ENCODE measurements around the gene KRT23. TPM values are rescaled to one million over a fixed set of nuclear protein-coding genes. Genes with fewer than 3 reads are reported as not detected.

KRT23 gene
- total and polyA plus RNA-seq, 2 of the 13 experiments (the other 11 are each of a cell fraction or from before 2014, with no cell fraction given): 24.7 to 51.1 TPM

DNA sequence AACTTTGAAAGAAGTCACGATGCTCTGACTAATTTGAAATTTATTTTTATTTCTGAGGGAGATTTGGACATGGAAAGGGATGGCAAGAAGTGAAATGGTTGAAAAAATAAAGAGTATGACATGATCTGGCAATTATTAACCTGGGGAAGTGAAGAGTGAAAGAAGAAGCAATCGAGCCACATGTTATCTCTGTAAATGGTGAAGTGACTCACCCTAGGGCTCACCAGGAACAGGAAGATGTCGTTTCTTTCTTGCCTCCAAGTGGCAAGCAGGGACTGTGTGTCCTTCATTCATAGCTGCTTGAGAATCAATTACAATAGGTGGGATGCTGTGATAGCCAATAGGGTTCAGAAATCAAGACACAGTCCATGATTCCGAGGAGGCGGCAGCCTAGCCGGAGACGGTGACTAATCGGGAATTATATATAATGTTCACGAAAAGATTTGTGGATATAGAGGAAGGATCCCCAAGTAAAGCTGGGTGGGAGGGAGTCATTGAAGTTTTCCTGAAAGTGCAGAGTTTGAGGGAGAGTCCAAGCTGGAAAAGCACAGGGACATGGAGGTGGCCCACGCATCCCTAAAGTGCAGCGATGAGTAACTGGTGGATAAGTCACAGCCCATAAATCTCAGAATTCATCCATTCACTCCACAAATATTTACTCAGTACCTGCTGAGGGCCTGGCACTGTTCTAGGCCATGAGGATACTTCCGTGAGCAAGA is 34.2 kb downstream of the KRT23 start (continued):
- TF ChIP-seq ZBTB4 (CRISPR knock-in tag; IDR thresholded peaks at IDR 0.05; ENCODE audit: borderline replicate concordance): no peak
- TF ChIP-seq ZNF282 (IDR thresholded peaks at IDR 0.05; ENCODE audit: partially characterized antibody): no peak
- TF ChIP-seq ZNF687 (CRISPR knock-in tag; IDR thresholded peaks at IDR 0.05): no peak
- TF ChIP-seq SNRNP70 (IDR thresholded peaks at IDR 0.05; ENCODE audit: low read depth, low read length): no peak
- TF ChIP-seq, protein P1, sequence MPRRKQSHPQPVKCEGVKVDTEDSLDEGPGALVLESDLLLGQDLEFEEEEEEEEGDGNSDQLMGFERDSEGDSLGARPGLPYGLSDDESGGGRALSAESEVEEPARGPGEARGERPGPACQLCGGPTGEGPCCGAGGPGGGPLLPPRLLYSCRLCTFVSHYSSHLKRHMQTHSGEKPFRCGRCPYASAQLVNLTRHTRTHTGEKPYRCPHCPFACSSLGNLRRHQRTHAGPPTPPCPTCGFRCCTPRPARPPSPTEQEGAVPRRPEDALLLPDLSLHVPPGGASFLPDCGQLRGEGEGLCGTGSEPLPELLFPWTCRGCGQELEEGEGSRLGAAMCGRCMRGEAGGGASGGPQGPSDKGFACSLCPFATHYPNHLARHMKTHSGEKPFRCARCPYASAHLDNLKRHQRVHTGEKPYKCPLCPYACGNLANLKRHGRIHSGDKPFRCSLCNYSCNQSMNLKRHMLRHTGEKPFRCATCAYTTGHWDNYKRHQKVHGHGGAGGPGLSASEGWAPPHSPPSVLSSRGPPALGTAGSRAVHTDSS (CRISPR knock-in tag; conservative IDR thresholded peaks at IDR 0.05): no peak
- no peak for TF ChIP-seq CAMTA2 (CRISPR knock-in tag; IDR thresholded peaks at IDR 0.05; ENCODE audit: borderline replicate concordance)
- TF ChIP-seq, protein P2, sequence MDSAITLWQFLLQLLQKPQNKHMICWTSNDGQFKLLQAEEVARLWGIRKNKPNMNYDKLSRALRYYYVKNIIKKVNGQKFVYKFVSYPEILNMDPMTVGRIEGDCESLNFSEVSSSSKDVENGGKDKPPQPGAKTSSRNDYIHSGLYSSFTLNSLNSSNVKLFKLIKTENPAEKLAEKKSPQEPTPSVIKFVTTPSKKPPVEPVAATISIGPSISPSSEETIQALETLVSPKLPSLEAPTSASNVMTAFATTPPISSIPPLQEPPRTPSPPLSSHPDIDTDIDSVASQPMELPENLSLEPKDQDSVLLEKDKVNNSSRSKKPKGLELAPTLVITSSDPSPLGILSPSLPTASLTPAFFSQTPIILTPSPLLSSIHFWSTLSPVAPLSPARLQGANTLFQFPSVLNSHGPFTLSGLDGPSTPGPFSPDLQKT (CRISPR knock-in tag; IDR thresholded peaks at IDR 0.05; ENCODE audit: borderline replicate concordance): no peak
- no peak for TF ChIP-seq TBP (CRISPR knock-in tag; IDR thresholded peaks at IDR 0.05)
- no peak for TF ChIP-seq NFIB (CRISPR knock-in tag; IDR thresholded peaks at IDR 0.05; ENCODE audit: borderline replicate concordance)
- TF ChIP-seq, protein P3, sequence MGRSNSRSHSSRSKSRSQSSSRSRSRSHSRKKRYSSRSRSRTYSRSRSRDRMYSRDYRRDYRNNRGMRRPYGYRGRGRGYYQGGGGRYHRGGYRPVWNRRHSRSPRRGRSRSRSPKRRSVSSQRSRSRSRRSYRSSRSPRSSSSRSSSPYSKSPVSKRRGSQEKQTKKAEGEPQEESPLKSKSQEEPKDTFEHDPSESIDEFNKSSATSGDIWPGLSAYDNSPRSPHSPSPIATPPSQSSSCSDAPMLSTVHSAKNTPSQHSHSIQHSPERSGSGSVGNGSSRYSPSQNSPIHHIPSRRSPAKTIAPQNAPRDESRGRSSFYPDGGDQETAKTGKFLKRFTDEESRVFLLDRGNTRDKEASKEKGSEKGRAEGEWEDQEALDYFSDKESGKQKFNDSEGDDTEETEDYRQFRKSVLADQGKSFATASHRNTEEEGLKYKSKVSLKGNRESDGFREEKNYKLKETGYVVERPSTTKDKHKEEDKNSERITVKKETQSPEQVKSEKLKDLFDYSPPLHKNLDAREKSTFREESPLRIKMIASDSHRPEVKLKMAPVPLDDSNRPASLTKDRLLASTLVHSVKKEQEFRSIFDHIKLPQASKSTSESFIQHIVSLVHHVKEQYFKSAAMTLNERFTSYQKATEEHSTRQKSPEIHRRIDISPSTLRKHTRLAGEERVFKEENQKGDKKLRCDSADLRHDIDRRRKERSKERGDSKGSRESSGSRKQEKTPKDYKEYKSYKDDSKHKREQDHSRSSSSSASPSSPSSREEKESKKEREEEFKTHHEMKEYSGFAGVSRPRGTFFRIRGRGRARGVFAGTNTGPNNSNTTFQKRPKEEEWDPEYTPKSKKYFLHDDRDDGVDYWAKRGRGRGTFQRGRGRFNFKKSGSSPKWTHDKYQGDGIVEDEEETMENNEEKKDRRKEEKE (IDR thresholded peaks at IDR 0.05): no peak
- TF ChIP-seq, protein P4, sequence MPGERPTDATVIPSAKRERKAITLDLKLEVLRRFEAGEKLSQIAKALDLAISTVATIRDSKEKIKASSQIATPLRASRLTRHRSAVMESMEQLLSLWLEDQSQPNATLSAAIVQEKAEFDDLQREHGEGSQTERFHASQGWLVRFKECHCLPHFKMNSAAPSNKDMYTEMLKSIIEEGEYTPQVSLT (CRISPR knock-in tag; IDR thresholded peaks at IDR 0.05; ENCODE audit: borderline replicate concordance, low read depth): no peak
- TF ChIP-seq TAF15 (IDR thresholded peaks at IDR 0.05; ENCODE audit: low read depth, low read length, poor library complexity, severe bottlenecking): no peak
- TF ChIP-seq KDM2A (CRISPR knock-in tag; IDR thresholded peaks at IDR 0.05; ENCODE audit: borderline replicate concordance, low read depth): 0 out of 2 replicates have a peak, but pooled peaks have one; percentile 31
